Activated CD4-positive, CD25-positive, alpha-beta regulatory T cell (primary cell): ENCODE data around the gene PRKD3.

Source experiments
- DNase-seq, 4 experiments: peaks; one replicate each; lab custom pipeline; 2025; lab: John Stamatoyannopoulos, UW

The PRKD3 gene

DNA sequence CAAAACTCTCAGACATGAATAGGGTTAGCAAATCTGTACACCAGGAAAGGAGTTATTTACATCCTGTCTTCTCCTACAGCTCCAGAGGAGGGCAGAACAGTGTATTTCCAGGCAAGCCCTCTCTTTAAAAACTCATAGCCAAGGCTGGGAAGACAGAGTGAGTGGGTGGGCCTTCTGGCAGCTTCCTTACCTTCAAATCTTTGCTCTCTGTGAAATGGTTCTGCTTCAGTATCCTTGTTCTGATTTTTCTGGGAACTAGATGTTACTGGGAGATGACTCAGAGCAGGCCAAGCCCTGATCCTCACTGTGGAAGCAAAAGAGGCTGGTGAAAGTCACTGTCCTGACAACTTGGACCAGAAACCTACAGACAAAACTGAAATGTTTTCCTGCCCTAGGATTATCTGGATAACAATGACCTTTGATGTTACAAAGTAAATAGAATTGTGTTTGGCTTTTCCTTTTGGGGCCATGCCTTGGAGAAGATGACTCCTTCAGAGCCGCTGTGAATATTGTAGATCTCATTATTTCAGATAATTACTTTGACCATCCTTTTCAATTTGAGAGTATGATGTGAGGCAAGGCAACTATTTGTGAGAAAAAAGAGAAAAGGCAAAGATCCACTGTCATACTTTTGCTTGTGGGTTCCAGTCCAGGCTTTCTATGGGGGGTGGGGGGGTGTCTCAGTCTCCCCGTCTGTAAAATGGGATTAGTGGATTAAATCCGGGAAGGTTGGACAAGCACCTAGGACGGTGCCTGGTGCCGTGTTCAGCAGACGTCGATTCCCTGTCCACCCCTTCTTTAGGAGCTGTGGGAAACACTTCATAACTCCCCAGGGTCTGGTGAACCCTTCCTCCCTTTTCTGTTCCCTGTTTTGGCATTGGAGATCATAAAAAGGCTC lies 19.2 kb upstream of the PRKD3 start:
- DNase-seq, result no peak

GRCh38 chr2:37342591-37343220 lies 18.1 kb upstream of the PRKD3 start:
- no peak for DNase-seq

DNA sequence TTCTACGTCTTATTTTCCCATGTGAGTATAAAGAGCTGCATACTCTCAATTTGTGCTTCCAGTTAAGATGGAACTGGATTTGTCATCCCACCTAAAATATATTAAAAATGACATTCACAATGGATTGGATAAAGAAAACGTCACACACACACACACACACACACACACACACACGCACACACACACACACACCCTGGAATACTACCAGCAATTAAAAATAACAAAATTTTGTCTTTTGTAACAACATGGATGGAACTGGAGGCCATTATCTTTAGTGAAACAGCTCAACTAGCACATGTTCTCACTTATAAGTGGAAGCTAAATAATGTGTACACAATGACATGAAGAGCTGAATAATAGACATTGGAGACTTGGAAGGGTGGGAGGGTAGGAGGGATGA lies 16.0 kb upstream of the PRKD3 start:
- DNase-seq, result no peak

DNA sequence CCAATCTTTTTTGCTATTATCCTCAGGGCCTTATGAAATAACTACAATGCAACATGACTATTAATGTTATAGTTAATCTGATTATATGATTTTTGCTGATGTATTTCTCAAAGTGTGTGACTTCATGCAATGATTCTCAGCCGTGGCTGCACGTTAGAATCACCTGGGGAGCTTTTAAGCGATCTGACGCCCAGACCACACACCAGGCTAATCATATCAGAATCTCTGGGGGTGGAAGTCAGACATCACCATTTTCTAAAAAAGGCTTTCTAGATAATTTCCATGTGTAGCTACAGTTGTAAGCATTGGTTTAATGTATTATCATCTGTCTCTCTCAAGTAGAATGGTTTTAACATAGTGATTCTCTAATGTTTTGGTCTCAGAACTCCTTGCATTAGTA lies 14.3 kb upstream of the PRKD3 start:
- no peak for DNase-seq

- DNase-seq, result no peak
Measured at GRCh38 chr2:37337620-37338280, 13.1 kb upstream of the PRKD3 start.

- DNase-seq, result no peak
Measured at GRCh38 chr2:37335604-37336003, 11.0 kb upstream of the PRKD3 start.

- DNase-seq, result no peak
Measured at GRCh38 chr2:37333256-37333655, 8.6 kb upstream of the PRKD3 start.

DNA sequence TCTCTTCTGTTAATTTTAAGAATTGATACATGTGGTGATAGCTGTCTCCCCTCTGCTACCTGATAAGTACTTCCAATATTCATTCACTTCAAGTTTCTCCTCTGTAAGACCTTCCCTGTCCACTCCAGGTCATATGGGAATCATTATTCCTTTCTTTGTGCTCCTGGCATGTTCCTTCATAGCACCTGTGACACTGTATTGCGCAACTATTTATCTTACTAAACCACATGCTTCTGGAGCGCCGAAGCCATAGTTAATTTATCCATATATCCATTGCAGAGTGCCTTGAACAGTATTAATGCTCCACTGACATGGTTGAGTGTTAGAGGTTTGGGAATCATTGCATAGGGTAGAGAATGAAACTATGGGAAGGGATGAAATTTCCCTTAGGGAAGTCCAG lies 7.9 kb upstream of the PRKD3 start:
- no peak for DNase-seq

- DNase-seq, result no peak
Measured at GRCh38 chr2:37330681-37331080, 6.0 kb upstream of the PRKD3 start.

DNA sequence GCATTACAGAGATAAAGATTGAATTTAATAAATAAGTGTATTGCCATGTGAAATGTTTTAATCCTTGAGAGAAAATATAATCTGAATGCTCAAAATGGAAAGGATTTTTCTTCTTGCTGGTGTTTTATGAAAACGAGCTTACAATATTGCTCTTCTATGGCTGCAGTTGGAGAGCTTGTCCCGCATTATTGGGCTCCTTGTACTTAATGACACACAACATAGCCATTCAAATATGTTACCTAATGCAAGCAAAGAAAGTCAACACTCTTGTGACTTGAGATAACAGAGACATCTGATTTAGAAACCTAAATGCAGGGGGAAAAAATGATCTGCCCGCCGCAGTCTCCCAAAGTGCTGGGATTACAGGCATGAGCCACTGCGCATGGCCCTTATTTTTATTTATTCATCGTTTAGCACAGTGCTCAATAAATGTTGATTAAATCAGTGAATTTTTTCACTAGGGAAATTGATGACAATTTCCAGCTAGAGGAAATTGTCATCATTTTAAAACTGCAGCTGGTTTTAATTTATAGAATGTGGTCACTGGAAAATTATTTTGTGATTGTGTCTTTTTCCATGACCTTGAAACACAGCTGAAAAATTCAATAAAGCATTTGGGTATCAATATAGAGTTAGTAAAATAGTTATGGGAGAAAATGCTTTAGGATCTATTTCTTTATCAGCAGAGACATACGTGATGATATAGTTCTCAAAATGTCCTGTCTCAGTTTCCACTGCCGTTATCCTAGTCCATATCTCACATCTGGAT lies 2.4 kb upstream of the PRKD3 start:
- DNase-seq, result no peak

- no peak for DNase-seq
Measured at GRCh38 chr2:37326285-37326684, 1.7 kb upstream of the PRKD3 start.

- no peak for DNase-seq
Measured at GRCh38 chr2:37325625-37326071, 1.0 kb upstream of the PRKD3 start.

GRCh38 chr2:37324536-37324785 lies 172 bp downstream of the PRKD3 start:
- peak in 2 of 4 experiments; percentile 56 to 59 for DNase-seq

DNA sequence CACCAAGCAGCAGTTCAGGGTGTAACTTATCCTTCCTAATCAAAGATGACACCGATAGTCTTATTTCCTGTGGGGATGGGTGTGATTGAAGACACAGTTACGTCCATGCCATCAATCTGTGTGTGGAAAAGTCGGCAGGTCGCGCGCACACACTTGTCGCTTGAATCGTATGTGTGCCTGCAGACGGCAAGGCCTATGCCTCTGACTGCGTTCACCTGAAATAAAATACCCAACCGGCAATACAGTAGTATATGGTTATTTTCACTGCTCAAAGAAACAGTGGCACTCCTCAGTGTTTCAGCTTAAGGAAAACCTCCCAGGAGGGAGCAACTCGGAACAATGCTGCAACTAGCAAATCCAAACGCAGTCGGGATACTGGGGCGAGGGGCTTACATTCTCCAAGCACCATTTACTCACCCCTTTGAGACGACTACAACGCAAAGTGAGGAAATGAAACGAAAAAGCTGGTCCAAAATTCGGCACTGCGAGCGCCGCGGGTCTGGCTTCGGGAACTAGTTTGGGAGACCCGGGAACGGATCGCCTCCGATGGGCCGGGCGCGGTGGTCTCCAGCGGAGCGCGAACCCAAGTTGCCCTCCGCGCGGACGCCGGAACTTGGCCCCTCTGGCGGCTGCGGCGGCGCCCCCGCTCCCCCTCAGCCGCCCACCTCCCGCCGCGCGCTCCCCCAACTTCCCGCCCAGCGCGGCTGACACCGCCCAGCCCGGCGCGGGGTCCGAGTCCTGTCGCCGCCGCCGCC lies 675 bp downstream of the PRKD3 start:
- peak in 1 of 4 experiments; percentile 25 for DNase-seq

GRCh38 chr2:37323176-37323780 lies 1.4 kb downstream of the PRKD3 start:
- DNase-seq, result no peak

GRCh38 chr2:37322368-37322767 lies 2.3 kb downstream of the PRKD3 start:
- no peak for DNase-seq

DNA sequence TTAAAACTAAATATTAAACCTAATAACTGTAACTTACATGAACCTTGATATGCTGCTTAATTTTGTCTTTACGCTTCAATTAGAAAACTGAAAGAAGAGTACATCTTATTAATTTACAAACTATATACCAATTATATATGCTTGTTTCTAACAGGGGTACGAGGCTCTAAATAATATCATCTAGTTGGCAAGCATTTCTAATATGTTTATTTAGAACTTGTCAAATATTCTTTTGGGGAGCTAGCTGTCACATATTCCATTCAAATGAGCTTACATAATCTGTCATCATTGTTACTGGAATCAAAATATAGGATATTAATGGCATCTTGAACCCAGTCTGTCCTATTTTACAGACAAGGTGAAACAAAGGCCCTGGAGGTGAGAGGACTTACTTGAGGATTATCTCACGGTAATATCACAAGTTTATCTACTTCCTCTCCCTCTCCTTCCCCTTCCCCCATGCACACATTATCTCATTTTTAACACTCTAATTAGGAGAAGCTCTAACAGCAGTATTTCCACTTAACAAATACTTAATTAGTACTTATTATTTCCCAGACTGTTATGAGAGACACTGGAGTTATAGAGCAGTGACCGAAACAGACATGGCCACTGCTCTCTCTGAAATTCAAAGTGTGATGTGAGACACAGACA lies 3.5 kb downstream of the PRKD3 start:
- no peak for DNase-seq

GRCh38 chr2:37319754-37320609 lies 4.7 kb downstream of the PRKD3 start:
- no peak for DNase-seq

DNA sequence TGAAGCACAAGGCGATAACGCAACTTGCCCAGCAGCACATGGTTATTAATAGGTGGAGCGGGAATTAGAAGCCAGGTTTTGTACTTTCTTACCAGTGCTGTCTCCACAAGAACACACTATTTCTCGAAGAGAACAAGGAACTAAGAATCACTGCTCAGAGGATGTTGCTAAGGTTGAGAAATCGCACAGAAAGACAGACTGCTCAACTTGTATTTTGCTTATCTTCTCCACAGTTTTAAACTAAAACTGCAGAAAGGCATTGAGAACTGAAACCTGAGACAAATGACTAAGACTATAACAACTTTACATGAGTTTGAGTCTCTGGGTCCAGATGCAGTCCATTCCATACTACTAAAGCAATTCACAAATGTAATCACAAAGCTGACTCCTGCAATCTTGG lies 6.2 kb downstream of the PRKD3 start:
- no peak for DNase-seq

DNA sequence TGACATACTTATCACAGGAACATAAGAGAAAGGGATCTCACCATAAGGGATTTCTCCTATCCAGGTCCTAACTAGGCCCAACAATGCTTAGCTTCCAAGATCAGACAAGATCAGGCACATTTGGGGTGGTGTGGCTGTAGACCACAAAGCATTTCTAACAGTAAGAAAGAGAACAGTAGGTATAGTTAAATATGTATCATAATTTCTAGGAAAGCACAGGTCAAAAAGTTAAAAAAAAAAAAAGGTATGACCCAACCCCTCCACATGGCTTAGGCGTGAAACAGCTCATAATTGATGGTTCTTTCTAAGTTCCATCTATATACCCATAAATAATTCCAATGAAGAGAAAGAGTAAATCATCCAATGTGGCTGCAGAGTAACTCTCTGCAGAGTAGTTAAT lies 6.9 kb downstream of the PRKD3 start:
- DNase-seq, result no peak
